ENCODE data around the gene FXYD3.

DNA sequence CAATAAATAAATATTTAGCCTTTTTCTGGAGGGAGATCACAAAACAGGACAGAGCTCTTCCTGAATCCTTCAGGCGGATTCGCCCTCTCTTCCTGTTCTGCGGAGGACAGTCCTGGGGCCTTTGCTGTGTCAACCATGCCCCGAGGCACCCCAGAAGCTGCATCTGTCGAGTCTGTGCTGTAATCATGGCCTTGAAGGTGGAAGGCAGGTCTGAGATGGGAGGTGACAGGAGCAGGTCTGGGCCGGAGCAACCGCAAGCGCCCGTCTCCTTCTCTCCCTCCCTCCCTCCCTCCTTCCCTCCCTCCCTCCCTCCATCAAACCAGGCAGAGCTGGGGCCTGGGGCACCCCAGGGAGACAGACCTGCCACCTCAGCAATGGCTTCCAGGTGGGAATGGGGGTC, 4.6 kb upstream of the FXYD3 start:
- no peak for TF ChIP-seq EZH2 (IDR thresholded peaks at IDR 0.05; ENCODE audit: borderline replicate concordance)
- TF ChIP-seq, protein P1, sequence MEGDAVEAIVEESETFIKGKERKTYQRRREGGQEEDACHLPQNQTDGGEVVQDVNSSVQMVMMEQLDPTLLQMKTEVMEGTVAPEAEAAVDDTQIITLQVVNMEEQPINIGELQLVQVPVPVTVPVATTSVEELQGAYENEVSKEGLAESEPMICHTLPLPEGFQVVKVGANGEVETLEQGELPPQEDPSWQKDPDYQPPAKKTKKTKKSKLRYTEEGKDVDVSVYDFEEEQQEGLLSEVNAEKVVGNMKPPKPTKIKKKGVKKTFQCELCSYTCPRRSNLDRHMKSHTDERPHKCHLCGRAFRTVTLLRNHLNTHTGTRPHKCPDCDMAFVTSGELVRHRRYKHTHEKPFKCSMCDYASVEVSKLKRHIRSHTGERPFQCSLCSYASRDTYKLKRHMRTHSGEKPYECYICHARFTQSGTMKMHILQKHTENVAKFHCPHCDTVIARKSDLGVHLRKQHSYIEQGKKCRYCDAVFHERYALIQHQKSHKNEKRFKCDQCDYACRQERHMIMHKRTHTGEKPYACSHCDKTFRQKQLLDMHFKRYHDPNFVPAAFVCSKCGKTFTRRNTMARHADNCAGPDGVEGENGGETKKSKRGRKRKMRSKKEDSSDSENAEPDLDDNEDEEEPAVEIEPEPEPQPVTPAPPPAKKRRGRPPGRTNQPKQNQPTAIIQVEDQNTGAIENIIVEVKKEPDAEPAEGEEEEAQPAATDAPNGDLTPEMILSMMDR (IDR thresholded peaks at IDR 0.05; ENCODE audit: poor library complexity), result no peak
